ENCODE data around the gene SND1.

SND1 gene

DNA sequence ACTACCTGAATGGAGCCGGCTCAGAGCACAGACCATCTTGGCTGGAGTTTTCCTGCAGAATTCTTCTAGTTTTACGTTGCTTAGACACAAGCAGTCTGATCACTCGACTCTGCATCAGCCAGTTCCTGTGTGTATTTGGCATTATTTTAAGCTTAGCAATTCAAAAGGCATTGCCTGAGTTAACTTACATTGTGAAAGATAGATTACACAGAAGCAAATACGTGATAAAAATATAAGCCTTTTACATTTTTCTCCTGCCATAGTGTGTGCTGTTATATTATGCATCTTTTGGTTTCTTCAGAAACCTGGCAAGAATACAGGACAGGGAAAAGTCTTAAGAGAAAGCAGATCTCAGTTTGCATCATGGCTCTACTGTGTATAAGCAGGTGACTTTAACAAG is 281.2 kb downstream of the SND1 start:
- DNase-seq (ENCODE audit: low read depth): peak; percentile 70

DNA sequence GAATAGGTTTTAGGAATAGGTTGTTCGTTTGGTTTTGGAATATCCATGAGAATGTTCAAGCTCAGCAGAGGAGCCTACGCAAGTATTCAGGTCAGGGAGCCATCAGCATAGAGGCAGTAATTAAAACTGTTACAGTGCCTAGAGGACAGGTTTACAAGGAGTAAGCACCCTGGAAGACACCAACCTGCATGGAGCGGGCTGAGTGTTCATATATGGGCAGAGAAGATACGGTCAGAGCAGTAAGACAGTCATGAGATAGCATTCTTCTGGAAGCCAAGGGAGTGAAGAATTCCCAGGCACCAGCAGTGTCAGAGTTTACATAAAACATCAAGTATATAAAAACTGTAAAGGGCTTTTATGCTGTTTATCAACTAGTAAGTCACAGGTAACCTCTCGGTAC is 282.7 kb downstream of the SND1 start:
- no peak for DNase-seq (ENCODE audit: low read depth)

DNA sequence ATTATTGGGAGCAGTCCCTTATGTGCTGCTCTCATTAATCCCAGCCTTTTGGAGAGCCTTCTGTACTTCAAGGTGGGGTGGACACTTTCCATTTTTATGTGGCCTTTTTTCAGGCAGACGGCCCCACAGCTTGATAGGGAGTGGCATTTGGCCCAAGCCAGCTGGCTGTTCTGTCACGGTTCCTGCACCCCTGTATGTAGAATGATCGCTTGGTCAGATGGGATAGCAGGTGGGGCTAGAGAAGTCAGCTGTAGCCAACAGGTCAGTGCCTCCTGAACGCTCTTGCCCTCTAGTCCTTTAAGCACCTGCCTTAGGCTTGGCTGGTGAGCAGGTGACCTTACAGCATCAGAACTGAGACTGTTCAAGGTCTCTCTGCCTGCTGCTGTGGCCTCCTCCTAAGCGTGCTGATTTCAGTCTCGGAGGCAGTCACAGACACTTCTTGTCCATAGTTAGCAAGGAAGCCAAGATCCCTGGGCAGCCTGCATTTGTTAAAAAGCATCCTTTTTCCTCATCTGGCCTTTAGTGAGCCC is 283.9 kb downstream of the SND1 start:
- no peak for DNase-seq (ENCODE audit: low read depth)

DNA sequence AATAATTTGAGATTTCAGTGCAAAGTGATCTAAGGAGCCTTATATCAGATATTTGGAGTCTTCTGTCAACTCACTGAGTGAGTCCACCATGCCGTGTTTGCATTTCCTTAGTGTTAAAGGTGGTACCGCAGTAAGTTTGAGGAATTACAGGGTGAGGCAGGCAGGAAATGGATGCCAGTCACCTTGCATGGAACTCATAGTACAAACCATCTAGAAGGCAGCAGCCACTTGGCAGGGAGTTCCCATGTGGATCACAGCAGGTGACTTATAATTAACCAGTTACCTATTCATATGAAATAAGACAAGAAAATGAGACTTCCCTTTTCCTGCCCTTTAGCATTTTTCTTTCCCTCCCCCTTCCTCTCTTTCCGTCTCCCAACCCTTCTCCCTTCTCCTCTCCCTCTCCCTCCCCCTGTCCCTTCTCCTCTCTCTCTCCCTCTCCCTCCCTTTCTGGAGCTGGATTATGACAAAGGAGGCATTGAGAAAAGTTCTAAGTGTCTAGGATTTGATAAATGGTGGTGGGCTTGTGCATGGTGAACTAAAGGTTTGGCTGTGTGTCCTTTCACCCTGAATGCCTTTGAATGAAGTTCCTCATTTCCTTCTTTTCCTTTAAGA is 285.2 kb downstream of the SND1 start:
- no peak for DNase-seq (ENCODE audit: low read depth)

DNA sequence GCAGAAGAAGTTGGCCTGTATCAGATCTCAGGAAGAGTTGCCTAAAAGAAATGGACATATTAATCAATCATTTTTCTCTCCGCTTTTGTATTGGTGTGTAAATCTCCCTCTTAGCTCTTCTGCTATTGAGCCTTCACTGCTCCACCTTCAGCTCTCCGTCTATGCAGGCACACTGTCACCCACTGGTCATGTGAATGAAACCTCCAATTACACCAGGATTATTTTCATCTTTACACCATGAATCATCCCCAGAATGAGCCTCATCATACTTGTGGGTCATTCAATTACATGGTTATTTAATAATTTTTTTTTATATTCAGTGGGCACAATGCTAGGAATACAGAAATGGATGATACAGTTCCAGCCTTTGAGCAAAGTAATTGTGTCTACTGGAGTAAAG is 286.6 kb downstream of the SND1 start:
- DNase-seq (ENCODE audit: low read depth): peak; percentile 78

DNA sequence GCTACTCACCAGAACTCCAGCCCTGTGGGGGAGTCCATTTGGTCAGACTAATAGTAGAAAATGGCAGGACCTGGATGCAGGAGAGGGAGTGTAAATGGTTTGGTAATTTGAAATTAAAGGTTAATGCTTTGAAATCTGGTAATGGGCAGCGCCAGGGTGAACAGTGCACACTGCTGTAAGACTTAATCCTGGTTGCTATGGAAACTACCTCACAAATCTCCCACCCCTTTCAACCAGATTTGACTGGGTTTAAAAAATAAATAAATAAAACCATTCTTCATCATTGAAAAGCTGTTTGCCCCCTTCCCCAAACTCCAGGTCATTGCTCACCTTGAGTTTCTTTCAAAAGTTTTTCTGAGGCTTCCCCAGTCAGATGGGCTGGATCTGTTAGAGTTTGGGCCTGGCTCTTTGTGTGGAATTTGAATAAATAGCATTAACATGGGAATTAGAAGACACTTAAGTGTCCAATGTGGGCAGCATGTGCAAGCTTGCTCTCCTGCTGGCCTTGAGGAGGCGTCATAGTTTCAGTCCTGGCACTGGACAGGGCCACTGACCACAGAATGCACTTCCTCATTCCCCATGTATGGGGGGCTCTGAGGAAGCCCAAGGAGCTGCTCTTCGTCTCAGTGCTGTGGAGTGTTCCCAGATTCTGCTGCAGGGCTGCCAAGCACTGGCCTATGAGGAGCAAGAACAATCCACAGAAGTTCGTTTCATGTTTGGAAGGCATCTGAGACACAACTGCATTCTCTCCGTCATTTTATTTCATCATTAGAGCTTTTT is 288.6 kb downstream of the SND1 start:
- DNase-seq (ENCODE audit: low read depth): peak; percentile 23

DNA sequence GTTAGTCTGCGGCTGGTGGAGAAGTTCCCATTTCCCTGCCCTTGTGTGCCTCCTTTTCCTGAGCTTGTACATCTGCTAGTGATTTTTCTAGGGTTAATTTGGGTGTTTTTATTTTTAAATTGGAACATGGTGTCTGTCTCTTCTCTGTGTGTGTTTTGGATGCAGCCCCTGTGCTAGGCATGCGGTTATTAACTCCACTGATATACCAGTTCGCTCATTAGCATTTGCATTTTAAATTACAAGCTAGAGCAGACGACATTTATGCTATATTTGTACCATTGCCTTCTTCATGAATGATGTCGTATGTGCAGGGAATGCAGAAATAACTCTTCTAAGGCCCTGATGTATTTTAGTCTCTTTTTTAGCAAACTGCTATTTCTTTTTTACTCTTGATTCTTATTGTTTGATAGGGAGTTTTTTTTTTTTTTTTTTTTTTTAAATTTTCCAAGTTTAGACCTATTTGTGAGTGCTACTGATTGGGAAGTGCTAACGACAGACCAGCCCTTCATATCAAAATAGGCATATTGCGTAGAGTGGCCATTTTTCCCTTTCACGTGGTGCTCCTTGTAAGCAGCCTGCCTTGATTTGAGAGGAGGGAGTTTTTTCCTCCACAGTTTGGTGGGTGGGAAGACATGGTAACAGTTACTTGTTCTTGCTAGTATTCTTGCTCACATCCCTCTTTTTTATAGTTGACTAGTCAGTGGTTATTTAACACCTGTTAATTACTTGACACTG is 289.6 kb downstream of the SND1 start:
- no peak for DNase-seq (ENCODE audit: low read depth)

DNA sequence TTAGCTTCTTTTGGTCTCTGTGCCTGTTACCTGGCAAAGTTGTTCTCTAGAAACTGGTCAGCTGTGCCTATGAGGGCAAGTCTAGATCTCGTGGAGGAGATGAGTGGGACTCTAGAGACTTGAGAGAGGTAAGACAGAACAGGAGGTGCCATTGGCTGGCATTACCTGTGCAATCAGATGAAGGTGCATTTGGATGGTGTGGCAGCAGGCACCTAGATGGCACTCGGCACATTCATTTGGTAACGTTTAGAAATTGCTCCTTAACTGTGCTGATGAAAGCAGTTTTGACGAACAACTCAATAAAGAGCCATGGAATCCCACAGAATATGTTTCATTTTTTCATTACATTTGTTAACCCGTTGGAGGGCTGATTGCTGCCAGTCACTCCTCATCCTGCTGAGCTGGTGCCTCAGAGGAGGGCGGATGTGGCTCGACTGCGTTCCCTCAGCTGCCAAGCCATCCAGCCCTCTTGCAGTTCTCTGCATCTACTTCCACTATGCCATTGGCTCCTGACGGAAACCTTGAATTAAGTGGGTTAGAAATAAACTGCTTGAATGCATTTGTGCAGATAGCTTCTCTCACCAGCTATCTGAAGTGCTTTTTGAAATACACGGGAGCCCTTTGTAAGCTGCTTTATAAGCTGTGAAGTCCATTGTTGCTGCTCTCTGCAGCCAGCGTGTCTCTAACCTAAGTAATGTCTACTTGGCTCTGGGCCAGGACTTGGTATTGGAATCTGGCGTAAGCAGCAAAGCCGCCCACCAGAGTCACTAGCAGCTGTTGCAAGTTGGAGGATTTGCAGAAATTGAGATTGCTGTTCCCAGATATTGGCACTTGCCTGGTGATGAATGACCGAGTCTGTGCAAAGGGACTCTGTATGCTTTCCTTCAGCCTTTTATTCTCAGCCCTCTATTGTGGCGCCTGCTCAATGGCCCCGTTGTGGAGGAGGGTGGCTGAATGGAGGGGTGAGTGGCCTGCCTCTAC is 291.8 kb downstream of the SND1 start:
- no peak for DNase-seq (ENCODE audit: low read depth)

DNA sequence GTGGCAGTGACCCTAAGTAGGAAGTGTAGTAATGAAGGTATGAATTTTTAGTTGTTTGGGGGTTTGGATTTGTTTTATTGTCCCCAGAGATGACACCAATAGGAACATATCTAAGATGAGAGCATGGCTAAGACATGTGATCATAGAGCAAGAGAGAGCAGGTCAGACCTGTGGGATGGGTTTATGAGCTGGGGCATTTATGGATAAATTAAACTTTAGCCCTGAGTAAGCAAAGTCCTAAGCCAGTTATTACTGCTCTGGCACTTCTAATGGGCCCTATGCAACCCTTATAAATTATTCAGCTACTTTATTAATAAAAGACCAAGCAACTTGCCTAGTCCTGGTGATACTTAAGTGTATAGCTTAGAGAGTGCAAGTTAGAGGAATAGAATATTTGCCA is 294.1 kb downstream of the SND1 start:
- DNase-seq (ENCODE audit: low read depth): no peak

DNA sequence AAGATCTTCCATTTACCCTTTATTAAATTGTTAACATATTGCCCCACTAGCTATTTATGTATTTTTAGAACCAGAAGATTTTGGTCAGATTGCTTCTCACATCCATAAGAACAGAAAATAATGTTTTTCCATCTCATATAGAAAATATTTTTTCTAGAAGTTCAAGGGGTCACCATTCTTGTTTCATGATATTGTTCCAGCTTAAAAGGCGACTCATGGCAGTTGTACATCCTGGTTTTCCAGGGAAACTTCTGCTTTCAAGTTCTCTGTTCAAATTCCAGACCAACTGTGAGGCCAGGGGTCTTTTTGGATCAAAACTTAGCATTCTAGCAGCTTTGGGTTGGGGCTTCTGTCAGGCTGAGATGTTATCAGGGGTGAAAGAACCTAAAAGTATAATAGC is 294.9 kb downstream of the SND1 start:
- no peak for DNase-seq (ENCODE audit: low read depth)

DNA sequence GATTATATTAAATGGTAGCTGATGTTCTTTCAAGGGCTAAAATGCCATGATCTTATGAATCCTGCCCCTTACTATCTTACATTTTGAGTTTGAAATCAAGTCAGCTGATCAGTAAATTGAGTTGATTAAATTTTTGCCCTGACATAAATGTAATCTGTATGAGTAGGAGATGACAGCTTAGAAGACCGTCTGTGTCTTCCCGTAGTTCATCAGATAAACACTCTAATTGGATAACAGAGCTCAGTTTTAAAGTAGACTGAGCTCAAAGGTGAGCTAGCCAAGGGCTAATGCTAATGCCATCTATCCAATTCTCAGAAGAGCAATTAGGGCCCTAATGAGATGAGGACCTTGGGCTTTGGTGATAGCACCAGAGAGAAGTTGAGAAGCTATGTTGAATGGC is 296.3 kb downstream of the SND1 start:
- no peak for DNase-seq (ENCODE audit: low read depth)

DNA sequence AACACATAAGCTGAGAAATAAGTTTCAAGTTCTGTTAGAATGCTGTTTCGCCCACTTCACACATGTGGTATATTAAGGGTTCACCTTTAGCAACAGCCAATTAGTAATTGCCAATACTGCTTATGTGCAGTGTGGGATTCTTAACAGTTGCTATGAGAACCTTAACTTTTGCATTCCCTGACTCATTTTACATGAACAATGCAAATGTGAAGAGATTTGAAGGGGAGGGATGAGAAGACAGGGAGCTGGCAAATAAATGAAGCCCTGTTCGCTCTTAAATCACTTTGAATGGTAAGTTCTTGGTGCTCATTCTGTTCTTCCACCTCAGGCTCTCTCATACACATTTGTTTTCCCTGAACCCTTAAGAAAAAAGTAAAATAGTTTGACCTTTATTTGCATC is 296.9 kb downstream of the SND1 start:
- DNase-seq (ENCODE audit: low read depth): no peak

DNA sequence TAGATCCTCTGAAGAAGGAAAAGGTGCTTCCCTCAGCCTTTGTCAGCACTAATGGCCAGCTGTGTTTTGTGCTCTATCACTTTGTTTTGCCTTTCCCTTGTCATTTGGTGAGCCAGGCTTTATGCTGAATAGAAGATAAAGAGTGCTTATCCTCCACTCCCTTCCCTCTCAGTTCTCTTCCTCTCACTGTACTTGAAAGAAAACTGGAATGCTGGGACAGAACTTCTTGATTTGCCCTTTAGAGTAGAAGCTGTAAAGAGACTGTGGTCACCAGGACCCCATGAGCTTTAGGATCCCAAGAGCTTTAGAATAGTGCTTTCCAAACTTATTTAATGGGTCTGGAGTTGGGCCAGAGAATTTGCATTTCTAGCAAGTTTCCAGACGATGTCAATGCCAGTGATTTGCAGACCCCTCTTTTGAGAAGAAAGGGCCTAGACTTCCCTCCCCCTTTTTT is 297.8 kb downstream of the SND1 start:
- no peak for DNase-seq (ENCODE audit: low read depth)

DNA sequence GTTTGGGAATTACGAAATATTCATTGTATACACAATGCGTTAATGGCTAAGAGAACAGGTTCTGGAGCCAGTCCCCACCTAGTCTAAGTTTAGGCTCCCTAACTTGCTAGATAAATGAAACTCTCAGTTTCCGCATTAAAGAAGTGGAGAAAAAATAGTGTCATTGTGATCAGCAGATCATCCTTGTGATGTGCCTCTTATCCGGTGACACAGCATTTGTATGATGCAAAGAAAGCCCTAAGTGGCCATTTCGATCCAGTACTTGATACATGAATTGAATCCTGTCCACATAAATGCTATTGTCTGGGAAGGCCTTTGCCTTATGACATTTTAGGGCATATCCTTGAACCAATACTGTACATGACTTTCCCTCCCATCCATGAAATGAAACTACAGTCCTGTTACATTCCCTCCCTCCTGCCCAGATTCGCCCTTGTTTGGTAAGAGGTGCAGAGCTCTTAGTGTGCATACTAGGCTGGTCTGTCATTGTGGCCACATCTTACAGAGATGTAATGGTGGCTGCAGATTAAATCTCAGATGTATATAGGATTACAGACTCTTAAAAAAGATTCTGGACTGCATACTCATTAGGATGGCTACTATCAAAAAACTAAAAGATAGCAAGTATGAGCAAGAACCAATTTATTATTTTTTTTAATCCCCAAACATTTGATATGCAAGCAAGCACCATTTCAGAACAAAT is 298.4 kb downstream of the SND1 start:
- no peak for DNase-seq (ENCODE audit: low read depth)

DNA sequence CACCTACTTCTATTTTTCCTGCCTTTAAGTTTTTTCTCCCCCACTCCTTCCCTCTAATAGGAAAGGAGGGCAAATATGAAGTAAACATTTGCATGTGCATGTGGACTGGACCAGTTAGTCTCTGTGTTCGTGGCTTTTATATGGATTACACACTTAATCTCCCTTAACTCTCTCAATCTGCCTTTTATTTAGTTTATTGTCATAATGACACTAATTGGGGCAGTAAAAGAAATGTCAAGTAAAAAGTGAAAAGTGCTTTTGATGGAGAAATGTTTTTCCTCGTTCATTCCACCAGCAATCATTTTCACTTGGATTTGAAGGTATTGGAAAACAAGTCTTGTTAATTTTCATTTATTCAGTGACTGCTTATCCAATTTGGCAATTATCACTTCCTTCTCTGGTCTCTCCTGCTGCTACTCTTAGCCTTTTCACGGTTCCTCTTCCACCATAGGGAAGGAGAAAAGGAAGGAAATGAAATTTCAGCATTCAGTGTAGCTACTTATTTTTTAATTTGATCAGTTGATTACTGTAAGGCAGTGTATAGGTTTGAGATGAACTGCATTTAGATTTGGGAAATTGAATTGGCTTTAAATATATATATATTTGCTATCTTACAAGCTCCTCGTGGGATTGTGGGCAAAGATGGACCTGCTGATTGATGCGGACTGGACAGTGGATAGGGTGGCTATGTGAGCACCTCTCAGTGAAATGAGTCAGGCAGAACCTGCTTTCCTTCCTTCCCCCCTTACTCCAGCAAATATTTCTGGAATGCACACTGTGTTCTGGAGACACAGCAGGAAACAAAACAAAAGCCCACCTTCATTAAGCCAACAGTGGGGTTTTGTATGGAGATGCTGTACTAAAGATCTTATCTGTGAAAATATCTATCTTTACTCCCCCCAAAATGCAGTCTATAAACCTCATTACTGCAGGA is 301.7 kb downstream of the SND1 start:
- no peak for DNase-seq (ENCODE audit: low read depth)

DNA sequence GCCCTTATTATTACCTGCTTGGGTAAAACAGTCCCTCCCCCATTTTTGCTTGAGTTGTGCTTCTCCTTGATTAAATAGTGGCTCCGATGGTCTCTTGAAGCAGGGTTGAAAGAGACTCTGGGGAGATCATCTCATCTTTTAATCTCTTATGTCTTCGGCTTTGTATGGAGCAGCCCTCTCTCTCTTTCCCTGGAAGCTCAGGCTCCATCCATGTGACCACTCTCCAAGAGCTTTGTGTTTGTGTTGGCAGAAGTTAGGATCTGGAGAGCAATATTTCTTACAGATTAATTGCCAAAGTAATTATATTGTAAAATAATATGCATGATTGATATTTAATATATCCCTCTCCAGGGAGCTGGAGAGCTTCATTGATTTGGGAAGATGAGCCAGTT is 302.4 kb downstream of the SND1 start:
- DNase-seq (ENCODE audit: low read depth): no peak

DNA sequence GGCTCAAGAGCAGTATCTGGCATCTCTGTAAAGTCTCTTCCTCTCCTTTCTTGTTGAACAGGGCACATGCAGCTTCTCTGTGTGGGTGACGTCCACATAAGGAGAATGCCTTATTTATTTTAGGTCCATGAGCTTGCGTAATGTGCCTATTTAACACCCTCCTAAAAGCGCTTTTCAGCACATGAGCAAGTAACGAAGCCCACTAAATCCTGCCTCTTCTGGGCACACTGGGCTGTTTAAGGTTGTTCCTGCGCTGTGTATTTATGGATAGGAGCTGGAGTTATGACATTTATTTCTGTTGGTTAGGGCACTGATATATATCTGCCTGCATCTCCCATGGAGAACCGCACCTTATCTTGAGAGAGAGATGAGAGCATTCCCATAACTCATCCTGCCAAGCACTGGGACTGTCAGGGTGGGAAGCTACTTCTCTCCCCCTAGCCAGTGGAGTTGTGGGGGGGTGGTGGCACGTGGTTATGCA is 303.1 kb downstream of the SND1 start:
- DNase-seq (ENCODE audit: low read depth): peak; percentile 71

DNA sequence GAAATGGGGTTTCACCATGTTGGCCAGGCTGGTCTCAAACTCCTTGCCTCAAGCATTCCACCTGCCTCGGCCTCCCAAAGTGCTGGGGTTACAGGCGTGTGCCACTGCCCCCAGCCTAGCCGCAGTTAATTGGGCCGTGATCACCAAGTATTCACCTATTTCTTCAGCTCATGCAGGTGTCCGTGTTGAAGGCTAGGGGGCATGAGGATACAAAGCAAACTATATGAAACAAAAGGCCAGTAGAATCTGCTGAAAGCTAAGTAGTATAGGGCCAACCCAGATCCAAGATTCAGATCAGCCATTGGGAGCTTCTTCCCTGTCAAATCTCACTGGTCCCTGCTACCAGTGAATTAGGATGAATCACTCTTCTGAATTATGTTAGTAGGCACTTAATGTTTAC is 305.9 kb downstream of the SND1 start:
- no peak for DNase-seq (ENCODE audit: low read depth)

DNA sequence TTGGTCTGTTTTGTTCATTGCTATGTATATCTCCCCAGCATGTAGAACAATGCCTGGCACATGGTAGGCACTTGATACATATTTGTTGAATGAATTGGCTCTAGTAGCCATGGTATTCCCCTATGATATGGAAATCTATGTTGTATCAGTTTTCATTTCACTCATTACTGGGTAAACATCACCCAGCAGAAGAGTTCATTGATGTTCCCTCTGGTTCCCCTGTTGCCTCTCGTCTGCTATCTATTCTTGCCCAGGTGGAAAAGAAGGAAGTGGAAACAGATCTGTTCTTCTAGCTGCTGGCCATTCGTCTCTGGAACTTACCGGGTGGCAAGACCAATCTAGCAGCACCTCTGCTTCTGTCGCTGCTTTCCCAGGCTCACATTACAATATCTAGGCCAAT is 307.8 kb downstream of the SND1 start:
- DNase-seq (ENCODE audit: low read depth): no peak
